MCF 10A (cell line): ENCODE measurements around the gene DPAGT1. TPM values are rescaled to one million over a fixed set of nuclear protein-coding genes. Genes with fewer than 3 reads are reported as not detected.

Experiments
- BruUV-seq: library from RNA; stranded (reverse); fragments of 400-500 nt; replicated peaks from 2 replicates; lab custom pipeline; 2021; lab: Mats Ljungman, UMichigan
- CTCF ChIA-PET: fragments of 300-600 bp; sonication (Branson Sonifier 250); formaldehyde crosslinking; extraction: SDS; loops from one replicate; lab custom pipeline; 2021; ENCODE audit warnings: antibody characterized with exemption, inconsistent platforms; lab: Yijun Ruan, JAX
- POLR2A ChIA-PET: fragments of 300-600, 350-650 bp; sonication (Branson Sonifier 250); formaldehyde crosslinking; extraction: SDS; loops from one replicate; lab custom pipeline; 2020; ENCODE audit warnings: antibody characterized with exemption, inconsistent platforms; lab: Yijun Ruan, JAX
- DNase-seq: peaks from one replicate; pipeline ENCODE4 v3.0.0-alpha.2; 2018; ENCODE audit not compliant: unreplicated experiment
- H3K27ac Mint-ChIP-seq: one replicate; pipeline ENCODE4 v1.8.0; 2022; ENCODE audit warnings: mild to moderate bottlenecking, low read depth, mixed read lengths; ENCODE audit not compliant: unreplicated experiment
- H3K27me3 Mint-ChIP-seq: one replicate; pipeline ENCODE4 v1.8.0; 2022; ENCODE audit warnings: mixed read lengths; ENCODE audit not compliant: insufficient read depth, unreplicated experiment
- H3K36me3 Mint-ChIP-seq: one replicate; pipeline ENCODE4 v1.8.0; 2022; ENCODE audit warnings: mild to moderate bottlenecking, moderate library complexity, mixed read lengths; ENCODE audit not compliant: insufficient read depth, unreplicated experiment
- H3K4me1 Mint-ChIP-seq: one replicate; pipeline ENCODE4 v1.8.0; 2022; ENCODE audit warnings: mixed read lengths; ENCODE audit not compliant: insufficient read depth, unreplicated experiment
- H3K4me3 Mint-ChIP-seq: one replicate; pipeline ENCODE4 v1.8.0; 2022; ENCODE audit warnings: mild to moderate bottlenecking, moderate library complexity, mixed read lengths; ENCODE audit not compliant: unreplicated experiment
- H3K9me3 Mint-ChIP-seq: one replicate; pipeline ENCODE4 v1.8.0; 2022; ENCODE audit warnings: mixed read lengths; ENCODE audit not compliant: unreplicated experiment
- intact Hi-C: fragments of 100-400 bp; cut with micrococcal nuclease; formaldehyde crosslinking; loops from 2 replicates; pipeline ENCODE4 v1.14.1; 2022
- total RNA-seq: library from RNA; stranded (reverse); gene quantifications from 2 replicates; pipeline ENCODE4 v1.2.3, GENCODE V29; 2022
- TF ChIP-seq, protein P1 (sequence below): fragments of 200-600 bp; IDR thresholded peaks from one replicate; pipeline ENCODE4 v1.8.0; 2022; ENCODE audit warnings: antibody characterized with exemption, mild to moderate bottlenecking; ENCODE audit not compliant: unreplicated experiment

The DPAGT1 gene
- total RNA-seq, 1 experiment from 2014 or later: 58.8 TPM

DNA sequence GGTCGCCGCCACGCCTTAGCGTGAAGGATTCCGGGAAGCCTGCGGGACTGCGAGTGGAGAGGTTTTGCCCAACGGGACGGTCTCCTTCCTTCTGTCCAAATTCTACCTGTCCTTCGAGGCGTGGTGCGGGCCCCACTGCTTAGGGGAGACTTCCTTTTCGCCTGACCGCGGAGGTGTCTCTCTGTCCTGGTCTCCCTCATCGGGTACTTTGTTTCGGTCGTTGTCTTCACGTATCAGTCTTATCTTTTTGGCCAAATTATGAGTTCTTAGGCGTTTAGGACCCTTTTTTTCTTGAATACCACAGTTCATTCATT, 20.1 kb upstream of the DPAGT1 start:
- Mint-ChIP-seq H3K27ac (peak overlapping the region; percentile 85), H3K9me3 (no peaks in the 10 kb centered on the region), H3K4me1 (peaks cover 28% of the 10 kb centered on the region), H3K4me3 (peak overlapping the region; percentile 79), H3K36me3 (peaks cover 29% of the 10 kb centered on the region), H3K27me3 (no peaks in the 10 kb centered on the region)
- intact Hi-C loops: loop anchor here (1.0 to 2.0 kb wide), 2 partner anchors 13 to 21 kb away; partner anchors contain the start of gene DPAGT1
- DNase-seq: no peak
- ChIA-PET CTCF (interaction anchor here (0.8 to 1.5 kb wide), 6 partner anchors 10 to 202 kb away, joined by 3 to 9 read pairs (median 5); no protein-coding TSS in a partner anchor), POLR2A (interaction anchor here (0.9 to 6.7 kb wide), 15 partner anchors 9 to 252 kb away, joined by 3 to 149 read pairs (median 6); partner anchors contain the start of genes C2CD2L, DPAGT1, HMBS and VPS11)
- BruUV-seq: TSS peak; percentile 67
- TF ChIP-seq, protein P1, sequence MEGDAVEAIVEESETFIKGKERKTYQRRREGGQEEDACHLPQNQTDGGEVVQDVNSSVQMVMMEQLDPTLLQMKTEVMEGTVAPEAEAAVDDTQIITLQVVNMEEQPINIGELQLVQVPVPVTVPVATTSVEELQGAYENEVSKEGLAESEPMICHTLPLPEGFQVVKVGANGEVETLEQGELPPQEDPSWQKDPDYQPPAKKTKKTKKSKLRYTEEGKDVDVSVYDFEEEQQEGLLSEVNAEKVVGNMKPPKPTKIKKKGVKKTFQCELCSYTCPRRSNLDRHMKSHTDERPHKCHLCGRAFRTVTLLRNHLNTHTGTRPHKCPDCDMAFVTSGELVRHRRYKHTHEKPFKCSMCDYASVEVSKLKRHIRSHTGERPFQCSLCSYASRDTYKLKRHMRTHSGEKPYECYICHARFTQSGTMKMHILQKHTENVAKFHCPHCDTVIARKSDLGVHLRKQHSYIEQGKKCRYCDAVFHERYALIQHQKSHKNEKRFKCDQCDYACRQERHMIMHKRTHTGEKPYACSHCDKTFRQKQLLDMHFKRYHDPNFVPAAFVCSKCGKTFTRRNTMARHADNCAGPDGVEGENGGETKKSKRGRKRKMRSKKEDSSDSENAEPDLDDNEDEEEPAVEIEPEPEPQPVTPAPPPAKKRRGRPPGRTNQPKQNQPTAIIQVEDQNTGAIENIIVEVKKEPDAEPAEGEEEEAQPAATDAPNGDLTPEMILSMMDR: no peak

DNA sequence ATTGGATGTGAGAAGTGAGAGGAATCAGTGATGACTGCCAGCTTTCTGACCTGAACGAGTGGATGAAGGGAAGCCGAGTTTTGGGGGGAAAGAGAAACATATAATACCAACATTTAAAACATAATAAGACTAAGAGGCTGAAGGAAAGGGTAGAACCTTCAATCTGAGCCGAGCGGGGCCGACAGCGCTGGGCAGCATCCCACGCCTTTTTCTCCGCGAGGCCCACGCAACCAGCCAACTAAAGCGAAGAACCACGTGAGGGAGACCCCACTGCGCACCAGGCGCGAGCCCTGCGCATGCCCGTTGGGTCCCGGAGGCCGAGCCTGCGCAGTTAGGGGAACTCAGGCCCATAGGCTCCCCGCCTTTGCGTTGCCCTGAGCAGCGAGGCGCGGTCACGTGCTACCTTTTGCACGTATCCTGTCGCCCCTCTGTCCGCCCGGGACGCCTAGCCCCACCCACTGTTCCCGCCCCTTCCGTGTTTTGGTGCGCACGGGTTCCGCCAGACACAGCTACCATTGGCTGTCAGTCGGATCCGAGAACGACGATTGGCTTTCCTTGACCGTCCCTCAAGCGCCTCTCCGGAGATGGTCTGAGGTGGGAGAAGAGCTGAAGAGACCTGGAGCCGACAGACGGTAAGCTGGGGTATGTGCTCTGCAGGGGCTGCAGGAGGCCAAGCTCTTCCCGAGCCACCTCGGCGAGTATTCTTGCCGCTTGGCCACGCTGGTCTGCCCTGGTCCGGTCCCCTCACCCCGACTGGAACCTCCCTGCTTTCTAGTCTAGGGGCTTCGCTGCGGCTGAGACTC, 19.6 kb upstream of the DPAGT1 start, which contains the start of gene HINFP:
Gene HINFP (plus strand): TSS at position 573 of the 803 bp plus-strand sequence. CDS start 5,365 bp downstream, outside the sequence.
- H3K27ac Mint-ChIP-seq: peak within 1 kb of the TSS; percentile 85
- ChIA-PET CTCF (interaction anchor here (0.6 to 1.5 kb wide), 9 partner anchors 9 to 203 kb away, joined by 3 to 9 read pairs (median 4); no protein-coding TSS in a partner anchor), POLR2A (interaction anchor here (0.6 to 6.7 kb wide), 25 partner anchors 8 to 1008 kb away, joined by 3 to 149 read pairs (median 4); partner anchors contain the start of genes C2CD2L, CBL, DPAGT1 and HMBS)
- DNase-seq: peak; percentile 99
- H3K4me3 Mint-ChIP-seq: peak within 1 kb of the TSS; percentile 79
- intact Hi-C loops: loop anchor here (1.0 to 2.0 kb wide), 2 partner anchors 13 to 20 kb away; partner anchors contain the start of gene DPAGT1
- TF ChIP-seq, protein P1: no peak
- no TSS peak for BruUV-seq
- no peaks in the 10 kb centered on the region for H3K27me3 Mint-ChIP-seq
- H3K4me1 Mint-ChIP-seq: peaks cover 25% of the 10 kb centered on the region
- H3K9me3 Mint-ChIP-seq: no peaks in the 10 kb centered on the region
- H3K36me3 Mint-ChIP-seq: peaks cover 30% of the 10 kb centered on the region

DNA sequence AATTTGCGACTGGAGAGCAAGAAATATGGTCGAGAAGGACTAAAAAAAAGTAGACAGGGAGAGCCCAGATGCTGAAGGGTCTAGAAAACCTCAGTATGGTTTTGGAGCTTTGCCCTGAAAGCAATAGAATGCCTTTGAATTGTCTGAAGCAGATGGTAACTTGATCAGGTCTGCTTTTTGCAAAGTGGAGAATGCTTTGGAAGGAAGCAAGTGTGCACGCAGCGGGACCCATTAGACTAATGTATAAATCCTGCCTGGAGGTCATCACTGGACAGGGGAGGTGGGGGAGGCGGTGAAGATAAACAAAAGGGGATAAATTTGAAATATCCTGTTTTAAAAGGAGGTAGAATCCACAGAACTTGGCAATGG, 19.0 kb upstream of the DPAGT1 start:
- ChIA-PET POLR2A (interaction anchor here (0.6 to 6.7 kb wide), 18 partner anchors 8 to 493 kb away, joined by 3 to 149 read pairs (median 4); partner anchors contain the start of genes C2CD2L, CBL, DPAGT1 and HMBS), CTCF (interaction anchor here (0.7 to 1.5 kb wide), 6 partner anchors 11 to 203 kb away, joined by 3 to 6 read pairs (median 4); no protein-coding TSS in a partner anchor)
- peak overlapping the region; percentile 79 for H3K4me3 Mint-ChIP-seq
- H3K9me3 Mint-ChIP-seq: no peaks in the 10 kb centered on the region
- intact Hi-C loops: loop anchor here (1.0 to 2.0 kb wide), 2 partner anchors 12 to 20 kb away; partner anchors contain the start of gene DPAGT1
- TF ChIP-seq, protein P1: no peak
- peak overlapping the region; percentile 85 for H3K27ac Mint-ChIP-seq
- H3K27me3 Mint-ChIP-seq: no peaks in the 10 kb centered on the region
- TSS peak; percentile 88 for BruUV-seq
- no peak for DNase-seq
- H3K36me3 Mint-ChIP-seq: peaks cover 31% of the 10 kb centered on the region
- peaks cover 25% of the 10 kb centered on the region for H3K4me1 Mint-ChIP-seq
